ENCODE measurements around the gene DHRS7B.
"Not testable (repeated sequence)": the region's sequence is repeated elsewhere in the genome, so short reads cannot be mapped to it uniquely, and the experiment has no call there.

The DHRS7B gene

DNA sequence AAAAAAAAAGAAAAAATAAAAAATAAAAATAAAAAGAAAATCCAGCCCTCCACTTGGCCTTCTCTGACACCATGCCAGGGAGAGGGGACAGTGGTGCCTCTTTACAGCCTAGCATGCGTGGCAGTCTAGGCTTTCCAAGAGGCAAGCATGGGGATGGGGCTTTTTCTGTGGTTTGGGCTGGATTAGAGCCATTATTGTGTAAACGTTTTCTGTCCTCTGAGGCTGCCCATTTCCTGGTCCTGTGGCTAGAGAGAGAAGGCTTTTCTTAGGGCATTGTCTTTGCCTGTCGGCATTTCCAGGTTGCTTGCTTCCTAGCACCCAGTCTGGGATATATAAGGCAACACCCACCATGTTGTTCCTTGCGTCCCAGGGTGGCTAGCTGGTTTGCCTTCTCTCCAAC is 2.7 kb upstream of the DHRS7B start:
- H3K4me3 ChIP-seq (ENCODE audit: low read depth, low read length), result no peak overlapping the region
- no peak for TF ChIP-seq MYC (IDR thresholded peaks at IDR 0.05; ENCODE audit: low read depth, low read length)
- TF ChIP-seq, protein P1, sequence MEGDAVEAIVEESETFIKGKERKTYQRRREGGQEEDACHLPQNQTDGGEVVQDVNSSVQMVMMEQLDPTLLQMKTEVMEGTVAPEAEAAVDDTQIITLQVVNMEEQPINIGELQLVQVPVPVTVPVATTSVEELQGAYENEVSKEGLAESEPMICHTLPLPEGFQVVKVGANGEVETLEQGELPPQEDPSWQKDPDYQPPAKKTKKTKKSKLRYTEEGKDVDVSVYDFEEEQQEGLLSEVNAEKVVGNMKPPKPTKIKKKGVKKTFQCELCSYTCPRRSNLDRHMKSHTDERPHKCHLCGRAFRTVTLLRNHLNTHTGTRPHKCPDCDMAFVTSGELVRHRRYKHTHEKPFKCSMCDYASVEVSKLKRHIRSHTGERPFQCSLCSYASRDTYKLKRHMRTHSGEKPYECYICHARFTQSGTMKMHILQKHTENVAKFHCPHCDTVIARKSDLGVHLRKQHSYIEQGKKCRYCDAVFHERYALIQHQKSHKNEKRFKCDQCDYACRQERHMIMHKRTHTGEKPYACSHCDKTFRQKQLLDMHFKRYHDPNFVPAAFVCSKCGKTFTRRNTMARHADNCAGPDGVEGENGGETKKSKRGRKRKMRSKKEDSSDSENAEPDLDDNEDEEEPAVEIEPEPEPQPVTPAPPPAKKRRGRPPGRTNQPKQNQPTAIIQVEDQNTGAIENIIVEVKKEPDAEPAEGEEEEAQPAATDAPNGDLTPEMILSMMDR (IDR thresholded peaks at IDR 0.05; ENCODE audit: low read depth, low read length), result no peak
- TF ChIP-seq POLR2A (IDR thresholded peaks at IDR 0.05; ENCODE audit: extremely low read depth, insufficient read length), result no peak
- TF ChIP-seq, protein P2, sequence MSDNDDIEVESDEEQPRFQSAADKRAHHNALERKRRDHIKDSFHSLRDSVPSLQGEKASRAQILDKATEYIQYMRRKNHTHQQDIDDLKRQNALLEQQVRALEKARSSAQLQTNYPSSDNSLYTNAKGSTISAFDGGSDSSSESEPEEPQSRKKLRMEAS (IDR thresholded peaks at IDR 0.05; ENCODE audit: low read depth, low read length), result no peak
- peak; percentile 63 for DNase-seq (ENCODE audit: low read depth)

DNA sequence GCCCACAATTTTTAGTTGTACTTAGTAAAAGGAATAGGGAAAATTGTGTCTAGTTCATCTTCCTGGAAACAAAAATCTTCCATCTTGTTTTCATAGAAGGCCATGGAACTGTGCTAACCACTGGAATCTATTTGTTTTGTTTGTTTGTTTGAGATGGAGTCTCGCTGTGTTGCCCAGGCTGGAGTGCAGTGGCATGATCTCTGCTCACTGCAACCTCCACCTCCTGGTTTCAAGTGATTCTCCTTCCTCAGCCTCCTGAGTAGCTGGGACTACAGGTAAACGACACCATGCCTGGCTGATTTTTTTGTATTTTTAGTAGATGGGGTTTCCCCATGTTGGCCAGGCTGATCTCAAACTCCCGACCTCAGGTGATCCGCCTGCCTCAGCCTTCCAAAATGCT is 2.2 kb upstream of the DHRS7B start:
- DNase-seq (ENCODE audit: low read depth); H3K4me3 ChIP-seq (ENCODE audit: low read depth, low read length): not testable (repeated sequence)

DNA sequence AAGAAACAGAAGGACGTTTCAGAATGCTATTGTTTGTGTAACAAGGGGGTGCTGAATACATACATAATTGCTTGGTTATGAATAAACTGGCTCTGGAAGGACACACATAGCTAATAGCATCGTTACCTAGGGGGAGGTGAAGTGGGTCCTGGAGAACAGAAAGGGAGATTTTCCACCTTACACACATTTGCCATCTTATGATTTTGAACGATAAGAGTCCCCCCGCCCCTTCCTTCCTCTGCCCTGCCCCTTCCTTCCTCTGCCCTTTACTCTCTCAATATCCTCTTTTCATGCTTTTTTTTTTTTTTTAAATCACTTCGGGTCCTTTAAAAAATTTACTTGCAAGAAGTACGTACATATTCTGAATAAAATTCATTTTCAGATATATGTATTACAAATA is 902 bp upstream of the DHRS7B start:
- TF ChIP-seq MYC (IDR thresholded peaks at IDR 0.05; ENCODE audit: low read depth, low read length), result no peak
- TF ChIP-seq, protein P2 (IDR thresholded peaks at IDR 0.05; ENCODE audit: low read depth, low read length), result no peak
- no peak for TF ChIP-seq POLR2A (IDR thresholded peaks at IDR 0.05; ENCODE audit: extremely low read depth, insufficient read length)
- TF ChIP-seq, protein P1 (IDR thresholded peaks at IDR 0.05; ENCODE audit: low read depth, low read length), result no peak
- peak overlapping the region; percentile 74 for H3K4me3 ChIP-seq (ENCODE audit: low read depth, low read length)
- DNase-seq (ENCODE audit: low read depth), result peak; percentile 48

DNA sequence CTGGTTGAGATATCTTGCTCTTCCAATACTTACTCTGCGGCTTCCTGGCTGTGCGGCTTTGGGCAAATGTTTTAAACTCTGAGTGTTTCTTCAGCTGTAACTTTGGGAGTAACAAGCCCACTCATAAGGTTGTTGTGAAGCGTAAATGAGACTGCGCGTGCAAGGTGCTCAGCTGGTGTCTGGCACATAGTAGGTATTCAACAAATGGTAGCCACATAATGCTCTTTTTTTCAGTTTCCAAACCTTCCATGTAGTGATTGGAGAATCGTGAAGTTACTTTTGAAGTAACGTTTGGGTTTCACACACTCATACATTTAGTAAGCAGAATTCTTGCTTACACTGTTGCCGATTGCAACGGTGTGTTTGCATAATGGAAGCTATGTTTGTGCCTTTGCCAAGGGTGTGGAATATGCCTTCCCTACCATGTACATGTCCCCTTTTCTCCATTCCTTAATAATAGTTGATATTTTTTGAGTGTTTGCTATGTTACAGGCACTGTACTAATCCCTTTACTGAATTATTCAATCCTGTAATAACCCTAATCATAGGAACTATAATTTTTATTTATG is 829 bp downstream of the DHRS7B start:
- TF ChIP-seq, protein P1 (IDR thresholded peaks at IDR 0.05; ENCODE audit: low read depth, low read length), result no peak
- TF ChIP-seq POLR2A (IDR thresholded peaks at IDR 0.05; ENCODE audit: extremely low read depth, insufficient read length) (no peak), MYC (IDR thresholded peaks at IDR 0.05; ENCODE audit: low read depth, low read length) (no peak)
- TF ChIP-seq, protein P2 (IDR thresholded peaks at IDR 0.05; ENCODE audit: low read depth, low read length), result no peak
- DNase-seq (ENCODE audit: low read depth), result peak; percentile 21
- peak overlapping the region; percentile 74 for H3K4me3 ChIP-seq (ENCODE audit: low read depth, low read length)

DNA sequence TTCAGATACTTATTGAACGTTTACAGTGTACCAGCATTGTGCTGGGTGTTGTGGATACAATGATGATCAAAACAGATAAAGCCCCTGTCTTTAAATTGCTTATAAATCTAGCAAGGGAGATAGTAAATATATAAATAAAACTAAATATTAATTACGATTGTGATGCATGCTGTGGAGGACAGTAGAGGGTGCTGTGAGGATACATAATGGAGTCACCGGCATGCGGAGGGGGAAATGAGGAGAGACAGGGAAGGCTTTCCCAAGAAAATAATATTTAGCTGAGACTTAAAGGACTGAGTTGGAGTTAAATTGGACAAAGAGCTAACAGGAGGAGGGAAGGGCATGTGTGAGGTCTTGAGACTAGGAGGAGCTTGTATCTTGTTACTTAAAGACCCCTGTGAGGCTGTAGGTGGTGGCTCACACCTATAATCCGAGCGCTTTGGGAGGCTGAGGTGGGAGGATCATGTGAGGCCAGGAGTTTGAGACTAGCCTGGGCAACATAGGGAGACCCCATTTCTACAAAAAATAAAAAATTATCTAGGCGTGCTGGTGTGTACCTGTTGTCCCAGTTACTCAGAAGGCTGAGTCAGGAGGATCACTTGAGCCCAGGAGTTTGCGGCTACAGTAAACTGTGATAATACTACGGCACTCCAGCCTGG is 2.4 kb downstream of the DHRS7B start:
- no peak for TF ChIP-seq MYC (IDR thresholded peaks at IDR 0.05; ENCODE audit: low read depth, low read length)
- TF ChIP-seq, protein P1 (IDR thresholded peaks at IDR 0.05; ENCODE audit: low read depth, low read length), result peak; percentile 13
- DNase-seq (ENCODE audit: low read depth), result peak; percentile 48
- no peak overlapping the region for H3K4me3 ChIP-seq (ENCODE audit: low read depth, low read length)

DNA sequence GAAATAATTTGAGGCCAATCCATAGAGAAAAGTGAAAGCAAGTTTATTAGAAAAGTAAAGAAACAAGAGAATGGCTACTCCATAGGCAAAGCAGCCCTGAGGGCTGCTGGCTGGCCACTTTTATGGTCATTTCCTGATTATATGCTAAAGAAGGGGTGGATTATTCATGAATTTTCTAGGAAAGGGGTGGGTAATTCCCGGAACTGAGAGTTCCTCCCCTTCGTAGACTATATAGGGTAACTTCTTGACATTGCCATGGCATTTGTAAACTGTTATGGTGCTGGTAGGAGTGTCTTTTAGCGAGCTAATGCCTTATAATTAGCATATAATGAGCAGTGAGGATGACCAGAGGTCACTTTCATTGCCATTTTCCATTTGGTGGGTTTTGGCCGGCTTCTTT is 4.4 kb downstream of the DHRS7B start:
- DNase-seq (ENCODE audit: low read depth), result no peak
- no peak overlapping the region for H3K4me3 ChIP-seq (ENCODE audit: low read depth, low read length)
- no peak for TF ChIP-seq POLR2A (IDR thresholded peaks at IDR 0.05; ENCODE audit: extremely low read depth, insufficient read length)
- TF ChIP-seq MYC (IDR thresholded peaks at IDR 0.05; ENCODE audit: low read depth, low read length), result no peak
- TF ChIP-seq, protein P2 (IDR thresholded peaks at IDR 0.05; ENCODE audit: low read depth, low read length), result no peak

DNA sequence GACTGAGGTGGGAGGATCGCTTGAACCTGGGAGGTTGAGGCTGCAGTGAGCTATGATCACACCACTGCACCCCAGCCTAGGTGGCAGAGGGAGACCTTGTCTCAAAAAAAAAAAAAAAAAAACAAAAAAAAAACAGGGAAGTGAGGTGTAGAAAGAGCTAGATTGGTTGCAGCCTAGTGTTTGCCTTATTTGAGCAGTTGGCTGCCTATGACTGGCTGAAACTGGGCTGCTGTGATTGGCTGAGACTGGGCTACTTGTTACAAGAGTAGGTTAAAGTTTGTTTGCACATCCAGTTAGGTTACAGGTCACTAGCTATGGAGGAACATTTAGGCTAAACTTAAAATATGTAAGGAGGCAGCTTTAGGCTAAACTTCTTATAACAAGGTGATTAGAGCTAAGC is 5.7 kb downstream of the DHRS7B start:
- peak; percentile 27 for DNase-seq (ENCODE audit: low read depth)
- TF ChIP-seq, protein P1 (IDR thresholded peaks at IDR 0.05; ENCODE audit: low read depth, low read length), result no peak
- TF ChIP-seq POLR2A (IDR thresholded peaks at IDR 0.05; ENCODE audit: extremely low read depth, insufficient read length) (no peak), MYC (IDR thresholded peaks at IDR 0.05; ENCODE audit: low read depth, low read length) (no peak)
- TF ChIP-seq, protein P2 (IDR thresholded peaks at IDR 0.05; ENCODE audit: low read depth, low read length), result no peak

More for the DNA sequence above, 5.7 kb downstream of the DHRS7B start:
- no peak overlapping the region for H3K4me3 ChIP-seq (ENCODE audit: low read depth, low read length)
